ENCODE results near the gene TRAM2. TPM values are rescaled to one million over a fixed set of nuclear protein-coding genes. Genes with fewer than 3 reads are reported as not detected.

Gene TRAM2
- total and polyA plus RNA-seq, 2 donors (not counting 3 experiments of a cell fraction or from before 2014, with no cell fraction given): 85.7 to 98.6 TPM

- no peaks in the 10 kb centered on the region for H3K9me3 ChIP-seq (replicated peaks; ENCODE audit: control insufficient read depth, insufficient read depth, low read length)
- H3K4me2 ChIP-seq (ENCODE audit: insufficient read depth, low read length): no peak overlapping the region
- H3K4me3 ChIP-seq (replicated peaks in 1 of 3; ENCODE audit: insufficient read depth in 1 of 3, low read depth in 1 of 3, low read length in 3 of 3): no peak overlapping the region
- POLR2A ChIA-PET: no interaction called here
- H3K27me3 ChIP-seq (ENCODE audit: control insufficient read depth in 2 of 2, insufficient read depth in 2 of 2, low read length in 2 of 2): no peaks in the 10 kb centered on the region
- intact Hi-C loops (cut with micrococcal nuclease): no loop called here
- H3K36me3 ChIP-seq (ENCODE audit: control insufficient read depth in 2 of 2, extremely low read depth in 1 of 2, insufficient read depth in 2 of 2, low read length in 2 of 2): peaks cover 26 to 45% of the 10 kb centered on the region in 2 experiments
- TF ChIP-seq MAX (IDR thresholded peaks at IDR 0.05; ENCODE audit: insufficient read depth, insufficient read length): no peak
- TF ChIP-seq MYC (IDR thresholded peaks at IDR 0.05; ENCODE audit: low read depth, low read length): no peak
- no peak for TF ChIP-seq POLR2A (IDR thresholded peaks at IDR 0.05; ENCODE audit: low read depth, low read length)
- TF ChIP-seq, protein P1, sequence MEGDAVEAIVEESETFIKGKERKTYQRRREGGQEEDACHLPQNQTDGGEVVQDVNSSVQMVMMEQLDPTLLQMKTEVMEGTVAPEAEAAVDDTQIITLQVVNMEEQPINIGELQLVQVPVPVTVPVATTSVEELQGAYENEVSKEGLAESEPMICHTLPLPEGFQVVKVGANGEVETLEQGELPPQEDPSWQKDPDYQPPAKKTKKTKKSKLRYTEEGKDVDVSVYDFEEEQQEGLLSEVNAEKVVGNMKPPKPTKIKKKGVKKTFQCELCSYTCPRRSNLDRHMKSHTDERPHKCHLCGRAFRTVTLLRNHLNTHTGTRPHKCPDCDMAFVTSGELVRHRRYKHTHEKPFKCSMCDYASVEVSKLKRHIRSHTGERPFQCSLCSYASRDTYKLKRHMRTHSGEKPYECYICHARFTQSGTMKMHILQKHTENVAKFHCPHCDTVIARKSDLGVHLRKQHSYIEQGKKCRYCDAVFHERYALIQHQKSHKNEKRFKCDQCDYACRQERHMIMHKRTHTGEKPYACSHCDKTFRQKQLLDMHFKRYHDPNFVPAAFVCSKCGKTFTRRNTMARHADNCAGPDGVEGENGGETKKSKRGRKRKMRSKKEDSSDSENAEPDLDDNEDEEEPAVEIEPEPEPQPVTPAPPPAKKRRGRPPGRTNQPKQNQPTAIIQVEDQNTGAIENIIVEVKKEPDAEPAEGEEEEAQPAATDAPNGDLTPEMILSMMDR (IDR thresholded peaks at IDR 0.05; ENCODE audit: extremely low read depth in 1 of 2, insufficient read depth in 1 of 2, low read depth in 1 of 2, low read length in 2 of 2): no peak
- TF ChIP-seq GATA2 (IDR thresholded peaks at IDR 0.05; ENCODE audit: insufficient read depth, insufficient read length, low read depth, low read length): no peak
- TF ChIP-seq FOS (IDR thresholded peaks at IDR 0.05; ENCODE audit: borderline replicate concordance, insufficient read depth, low read length): no peak
- H3K9me1 ChIP-seq (replicated peaks; ENCODE audit: control insufficient read depth, extremely low read depth, insufficient read depth, low read length): no peaks in the 10 kb centered on the region
- no peaks in the 10 kb centered on the region for H4K20me1 ChIP-seq (replicated peaks; ENCODE audit: control insufficient read depth, extremely low read depth, insufficient read depth, low read length)
- FAIRE-seq (no peak), DNase-seq (ENCODE audit: low read depth, low spot score) (no peak)
- dilution Hi-C loops (cut with MboI; ENCODE audit: extremely low pct_ligation_motif_present, low sequenced_read_pairs): no loop called here
- CTCF ChIA-PET: interaction anchor here (0.8 kb wide), 1 partner anchor 101 kb away, joined by 4 read pairs; no protein-coding TSS in a partner anchor
- H3K27ac ChIP-seq (ENCODE audit: insufficient read depth, low read depth, low read length): no peak overlapping the region
- H2AFZ ChIP-seq (ENCODE audit: low read depth, low read length): no peak overlapping the region
- H3K4me1 ChIP-seq (ENCODE audit: control insufficient read depth, extremely low read depth, insufficient read depth, low read length): peaks cover 65% of the 10 kb centered on the region
- no peaks in the 10 kb centered on the region for H3K79me2 ChIP-seq (ENCODE audit: control insufficient read depth, insufficient read depth, low read length)
- no TSS peak for BruUV-seq (replicated peaks)
- no peak overlapping the region for H3K9ac ChIP-seq (replicated peaks; ENCODE audit: extremely low read depth, insufficient read depth, low read length)
Observed at GRCh38 chr6:52508261-52508739, 68.6 kb downstream of the TRAM2 start.

Data from endothelial cell of umbilical vein (primary cell).